Measurements from ENCODE around the gene TGFB1I1. TPM values are rescaled to one million over a fixed set of nuclear protein-coding genes. Genes with fewer than 3 reads are reported as not detected.

Gene TGFB1I1
- total and polyA plus RNA-seq, 2 donors (not counting 3 experiments of a cell fraction or from before 2014, with no cell fraction given) = 73.7 to 115 TPM

DNA sequence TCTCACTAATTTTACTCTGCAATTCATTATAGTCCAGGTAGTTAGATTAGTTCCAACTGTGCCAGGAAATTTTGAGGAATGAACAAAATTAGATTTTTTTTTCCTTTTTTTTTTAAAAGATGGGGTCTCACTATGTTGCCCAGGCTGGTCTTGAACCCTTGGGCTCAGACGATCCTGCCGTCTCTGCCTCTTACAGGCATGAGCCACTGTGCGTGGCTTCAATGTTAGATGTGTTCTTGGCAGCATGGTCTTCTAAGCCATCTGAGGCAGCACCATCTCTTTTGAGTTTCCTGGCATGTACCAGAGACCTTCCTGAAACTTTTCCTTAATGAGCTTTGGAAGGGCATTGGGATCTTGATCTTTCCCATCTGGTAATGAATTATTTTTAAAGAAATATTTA lies 53.2 kb downstream of the TGFB1I1 start:
- H3K27me3 ChIP-seq (ENCODE audit: control insufficient read depth in 2 of 2, insufficient read depth in 2 of 2, low read length in 2 of 2) = peaks cover 20 to 25% of the 10 kb centered on the region in 2 experiments
- H3K9me1 ChIP-seq (replicated peaks; ENCODE audit: control insufficient read depth, extremely low read depth, insufficient read depth, low read length) = no peaks in the 10 kb centered on the region
- no peaks in the 10 kb centered on the region for H4K20me1 ChIP-seq (replicated peaks; ENCODE audit: control insufficient read depth, extremely low read depth, insufficient read depth, low read length)
- TF ChIP-seq EZH2 (IDR thresholded peaks at IDR 0.05; ENCODE audit: borderline replicate concordance, low read depth, low read length, severe bottlenecking) = no peak
- TF ChIP-seq, protein P1, sequence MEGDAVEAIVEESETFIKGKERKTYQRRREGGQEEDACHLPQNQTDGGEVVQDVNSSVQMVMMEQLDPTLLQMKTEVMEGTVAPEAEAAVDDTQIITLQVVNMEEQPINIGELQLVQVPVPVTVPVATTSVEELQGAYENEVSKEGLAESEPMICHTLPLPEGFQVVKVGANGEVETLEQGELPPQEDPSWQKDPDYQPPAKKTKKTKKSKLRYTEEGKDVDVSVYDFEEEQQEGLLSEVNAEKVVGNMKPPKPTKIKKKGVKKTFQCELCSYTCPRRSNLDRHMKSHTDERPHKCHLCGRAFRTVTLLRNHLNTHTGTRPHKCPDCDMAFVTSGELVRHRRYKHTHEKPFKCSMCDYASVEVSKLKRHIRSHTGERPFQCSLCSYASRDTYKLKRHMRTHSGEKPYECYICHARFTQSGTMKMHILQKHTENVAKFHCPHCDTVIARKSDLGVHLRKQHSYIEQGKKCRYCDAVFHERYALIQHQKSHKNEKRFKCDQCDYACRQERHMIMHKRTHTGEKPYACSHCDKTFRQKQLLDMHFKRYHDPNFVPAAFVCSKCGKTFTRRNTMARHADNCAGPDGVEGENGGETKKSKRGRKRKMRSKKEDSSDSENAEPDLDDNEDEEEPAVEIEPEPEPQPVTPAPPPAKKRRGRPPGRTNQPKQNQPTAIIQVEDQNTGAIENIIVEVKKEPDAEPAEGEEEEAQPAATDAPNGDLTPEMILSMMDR (IDR thresholded peaks at IDR 0.05; ENCODE audit: extremely low read depth in 1 of 2, insufficient read depth in 1 of 2, low read depth in 1 of 2, low read length in 2 of 2) = no peak
- TF ChIP-seq POLR2AphosphoS5 (IDR thresholded peaks at IDR 0.05; ENCODE audit: insufficient read depth, low read depth, low read length) = no peak
- TF ChIP-seq, protein P2, sequence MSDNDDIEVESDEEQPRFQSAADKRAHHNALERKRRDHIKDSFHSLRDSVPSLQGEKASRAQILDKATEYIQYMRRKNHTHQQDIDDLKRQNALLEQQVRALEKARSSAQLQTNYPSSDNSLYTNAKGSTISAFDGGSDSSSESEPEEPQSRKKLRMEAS (IDR thresholded peaks at IDR 0.05; ENCODE audit: insufficient read depth, insufficient read length) = no peak
- TF ChIP-seq MYC (IDR thresholded peaks at IDR 0.05; ENCODE audit: low read depth, low read length) = no peak
- TF ChIP-seq JUN (IDR thresholded peaks at IDR 0.05; ENCODE audit: borderline replicate concordance, insufficient read depth, insufficient read length, low read depth) = no peak
- no peak for TF ChIP-seq POLR2A (IDR thresholded peaks at IDR 0.05; ENCODE audit: low read depth, low read length)
- no peak for TF ChIP-seq FOS (IDR thresholded peaks at IDR 0.05; ENCODE audit: borderline replicate concordance, insufficient read depth, low read length)
- TF ChIP-seq GATA2 (IDR thresholded peaks at IDR 0.05; ENCODE audit: insufficient read depth, insufficient read length, low read depth, low read length) = no peak
- dilution Hi-C loops (cut with MboI; ENCODE audit: extremely low pct_ligation_motif_present, low sequenced_read_pairs) = no loop called here
- DNase-seq (ENCODE audit: low read depth, low spot score) = no peak
- H3K4me3 ChIP-seq (replicated peaks in 1 of 3; ENCODE audit: insufficient read depth in 1 of 3, low read depth in 1 of 3, low read length in 3 of 3) = no peak overlapping the region
- H3K4me2 ChIP-seq (ENCODE audit: insufficient read depth, low read length) = no peak overlapping the region
- no peak overlapping the region for H2AFZ ChIP-seq (ENCODE audit: low read depth, low read length)
- CTCF ChIA-PET = no interaction called here
- POLR2A ChIA-PET = no interaction called here
- no peak overlapping the region for H3K9ac ChIP-seq (replicated peaks; ENCODE audit: extremely low read depth, insufficient read depth, low read length)
- H3K4me1 ChIP-seq (ENCODE audit: control insufficient read depth, extremely low read depth, insufficient read depth, low read length) = no peaks in the 10 kb centered on the region
- BruUV-seq (replicated peaks) = no TSS peak
- H3K79me2 ChIP-seq (ENCODE audit: control insufficient read depth, insufficient read depth, low read length) = no peaks in the 10 kb centered on the region
- no peak overlapping the region for H3K27ac ChIP-seq (ENCODE audit: insufficient read depth, low read depth, low read length)
- no peaks in the 10 kb centered on the region for H3K36me3 ChIP-seq (ENCODE audit: control insufficient read depth in 2 of 2, extremely low read depth in 1 of 2, insufficient read depth in 2 of 2, low read length in 2 of 2)
- H3K9me3 ChIP-seq (replicated peaks; ENCODE audit: control insufficient read depth, insufficient read depth, low read length) = no peaks in the 10 kb centered on the region
- intact Hi-C loops (cut with micrococcal nuclease) = no loop called here
- no peak for FAIRE-seq

Other genes starting within 250 kb of the TGFB1I1 start
- not detected in 2 replicates for gene ITGAM, start 212.2 kb upstream of the TGFB1I1 start, total RNA-seq
- not detected in 2 replicates for gene ITGAM, start 212.2 kb upstream of the TGFB1I1 start, polyA plus RNA-seq
- gene ITGAX, start 117.0 kb upstream of the TGFB1I1 start, total RNA-seq = 0.72 and 1.4 TPM in 2 replicates
- gene ITGAX, start 117.0 kb upstream of the TGFB1I1 start, polyA plus RNA-seq = 0.10 and 0.18 TPM in 2 replicates
- not detected in 2 replicates for gene ITGAD, start 78.8 kb upstream of the TGFB1I1 start, total RNA-seq
- gene ITGAD, start 78.8 kb upstream of the TGFB1I1 start, polyA plus RNA-seq = not detected in 2 replicates
- gene COX6A2, start 43.8 kb upstream of the TGFB1I1 start, total RNA-seq = not detected in 2 replicates
- gene COX6A2, start 43.8 kb upstream of the TGFB1I1 start, polyA plus RNA-seq = not detected in 2 replicates
- gene ZNF843, start 29.4 kb upstream of the TGFB1I1 start, total RNA-seq = 0.16 and 0.24 TPM in 2 replicates
- gene ZNF843, start 29.4 kb upstream of the TGFB1I1 start, polyA plus RNA-seq = 0.14 and 0.41 TPM in 2 replicates
- 17.3 and 17.9 TPM in 2 replicates for gene ARMC5, start 12.7 kb upstream of the TGFB1I1 start, total RNA-seq
- gene ARMC5, start 12.7 kb upstream of the TGFB1I1 start, polyA plus RNA-seq = 17.3 and 18.8 TPM in 2 replicates
- gene SLC5A2, start 11.0 kb downstream of the TGFB1I1 start, total RNA-seq = not detected in 2 replicates
- gene SLC5A2, start 11.0 kb downstream of the TGFB1I1 start, polyA plus RNA-seq = 0.03 TPM in 1 of 2 replicates, not detected in the other
- 36.4 and 36.8 TPM in 2 replicates for gene RUSF1, start 36.2 kb downstream of the TGFB1I1 start, total RNA-seq
- 40.1 and 40.3 TPM in 2 replicates for gene RUSF1, start 36.2 kb downstream of the TGFB1I1 start, polyA plus RNA-seq
- not detected in 2 replicates for gene AHSP, start 55.7 kb downstream of the TGFB1I1 start, total RNA-seq
- gene AHSP, start 55.7 kb downstream of the TGFB1I1 start, polyA plus RNA-seq = not detected in 2 replicates